Neural progenitor cell (in vitro differentiated cells): Measurements from ENCODE around the gene PPARGC1A.

Experiments
- CTCF ChIP-seq: fragments of 200-600 bp; sonication (generic); IDR thresholded peaks from 2 replicates; pipeline ENCODE4 v1.5.1; 2017; ENCODE audit warnings: antibody characterized with exemption, mild to moderate bottlenecking
- EZH2phosphoT487 ChIP-seq: fragments of 200-600 bp; sonication (generic); IDR thresholded peaks from 2 replicates; pipeline ENCODE4 v1.6.1; 2017; ENCODE audit warnings: antibody characterized with exemption

GRCh38 chr4:23769406-23769805 lies 120.4 kb downstream of the PPARGC1A start:
- TF ChIP-seq CTCF = no peak
- no peak for TF ChIP-seq EZH2phosphoT487
